Stimulated activated CD8-positive, alpha-beta memory T cell treated with anti-CD3 and anti-CD28 coated beads, Interleukin-12 subunit alpha, Interleukin-12 subunit beta, amount 100 ng/mL, for 24 hours (primary cell): ENCODE results near the gene TUBG1.
"Not testable (repeated sequence)": the region's sequence is repeated elsewhere in the genome, so short reads cannot be mapped to it uniquely, and the experiment has no call there.

Experiments used
- DNase-seq: peaks from one replicate; pipeline ENCODE4 v3.0.0-alpha.2; 2020; ENCODE audit errors: extremely low read depth

TUBG1 gene

GRCh38 chr17:42623732-42624596 lies 14.5 kb downstream of the TUBG1 start:
- no peak for DNase-seq

- DNase-seq, result not testable (repeated sequence)
Observed at GRCh38 chr17:42627032-42627764, 17.7 kb downstream of the TUBG1 start.

- no peak for DNase-seq
Observed at GRCh38 chr17:42629411-42630009, 20.0 kb downstream of the TUBG1 start.

DNA sequence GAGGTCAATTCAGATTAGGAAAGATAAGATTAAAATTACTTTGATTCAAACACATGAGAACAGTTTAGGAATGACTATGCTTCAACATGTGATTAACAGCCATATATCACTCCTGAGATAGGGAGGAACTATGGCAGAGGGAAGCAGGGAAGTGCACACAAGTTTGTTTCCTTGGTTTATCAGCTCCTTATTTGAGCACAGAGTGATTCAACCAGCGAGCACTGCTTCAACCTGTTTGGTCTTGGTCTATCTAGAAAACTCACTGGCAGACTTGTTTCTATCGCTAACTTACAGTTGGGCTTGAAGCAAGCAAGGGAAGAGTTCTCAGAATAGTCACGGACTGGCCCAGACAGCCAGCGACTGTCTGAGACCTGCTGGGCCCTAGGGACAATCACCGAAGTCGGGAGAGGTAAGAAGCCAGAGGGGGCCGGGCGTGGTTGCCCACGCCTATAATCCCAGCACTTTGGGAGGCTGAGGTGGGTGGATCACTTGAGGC lies 23.5 kb downstream of the TUBG1 start:
- no peak for DNase-seq

DNA sequence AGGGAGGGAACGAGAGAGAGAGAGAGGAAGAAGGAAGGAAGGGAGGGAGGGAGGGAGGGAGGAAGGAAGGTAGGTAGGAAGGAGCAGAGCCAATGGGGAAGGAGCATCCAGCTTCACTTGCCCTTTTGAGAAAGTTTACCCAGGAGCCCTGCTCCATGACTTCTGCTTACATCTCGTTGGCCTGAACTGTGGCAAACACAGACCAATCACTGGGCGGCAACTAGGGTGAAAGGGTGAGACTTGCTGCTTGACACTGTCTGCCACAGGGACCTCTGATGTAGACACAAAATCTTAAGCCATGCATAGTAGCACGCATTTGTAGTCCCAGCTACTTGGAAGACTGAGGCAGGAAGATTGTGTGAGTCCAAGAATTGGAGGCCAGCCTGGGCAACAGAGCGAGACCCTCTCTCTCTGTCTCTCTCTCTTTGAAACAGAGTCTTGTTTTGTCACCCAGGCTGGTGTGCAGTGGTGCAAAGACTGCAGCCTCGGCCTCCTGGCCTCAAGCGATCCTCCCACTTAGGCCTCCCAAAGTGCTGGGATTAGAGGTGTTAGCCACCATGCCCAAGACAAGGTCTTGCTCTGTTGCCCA lies 30.1 kb downstream of the TUBG1 start:
- no peak for DNase-seq

DNA sequence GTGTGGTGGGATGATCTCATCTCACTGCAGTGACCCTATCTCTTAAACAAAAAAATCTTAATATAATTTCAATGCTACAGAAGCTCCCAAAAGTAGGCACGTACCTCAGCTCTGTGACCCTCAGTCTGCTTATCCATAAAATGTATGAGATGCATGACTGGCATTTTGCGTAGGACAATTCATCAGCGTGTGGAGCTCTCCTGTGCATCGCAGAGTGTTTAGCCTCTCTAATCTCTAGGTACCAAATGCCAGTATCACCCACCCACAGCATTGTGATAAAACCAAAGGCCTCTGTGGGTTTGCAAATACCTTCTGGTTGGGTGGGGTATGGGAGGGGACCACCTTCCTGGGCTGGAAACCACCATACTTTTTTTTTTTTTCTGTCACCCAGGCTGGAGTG lies 30.6 kb downstream of the TUBG1 start:
- no peak for DNase-seq

- DNase-seq, result no peak
Observed at GRCh38 chr17:42642336-42642735, 32.9 kb downstream of the TUBG1 start.

GRCh38 chr17:42647778-42648177 lies 38.3 kb downstream of the TUBG1 start:
- no peak for DNase-seq

- no peak for DNase-seq
Observed at GRCh38 chr17:42651392-42651791, 41.9 kb downstream of the TUBG1 start.

DNA sequence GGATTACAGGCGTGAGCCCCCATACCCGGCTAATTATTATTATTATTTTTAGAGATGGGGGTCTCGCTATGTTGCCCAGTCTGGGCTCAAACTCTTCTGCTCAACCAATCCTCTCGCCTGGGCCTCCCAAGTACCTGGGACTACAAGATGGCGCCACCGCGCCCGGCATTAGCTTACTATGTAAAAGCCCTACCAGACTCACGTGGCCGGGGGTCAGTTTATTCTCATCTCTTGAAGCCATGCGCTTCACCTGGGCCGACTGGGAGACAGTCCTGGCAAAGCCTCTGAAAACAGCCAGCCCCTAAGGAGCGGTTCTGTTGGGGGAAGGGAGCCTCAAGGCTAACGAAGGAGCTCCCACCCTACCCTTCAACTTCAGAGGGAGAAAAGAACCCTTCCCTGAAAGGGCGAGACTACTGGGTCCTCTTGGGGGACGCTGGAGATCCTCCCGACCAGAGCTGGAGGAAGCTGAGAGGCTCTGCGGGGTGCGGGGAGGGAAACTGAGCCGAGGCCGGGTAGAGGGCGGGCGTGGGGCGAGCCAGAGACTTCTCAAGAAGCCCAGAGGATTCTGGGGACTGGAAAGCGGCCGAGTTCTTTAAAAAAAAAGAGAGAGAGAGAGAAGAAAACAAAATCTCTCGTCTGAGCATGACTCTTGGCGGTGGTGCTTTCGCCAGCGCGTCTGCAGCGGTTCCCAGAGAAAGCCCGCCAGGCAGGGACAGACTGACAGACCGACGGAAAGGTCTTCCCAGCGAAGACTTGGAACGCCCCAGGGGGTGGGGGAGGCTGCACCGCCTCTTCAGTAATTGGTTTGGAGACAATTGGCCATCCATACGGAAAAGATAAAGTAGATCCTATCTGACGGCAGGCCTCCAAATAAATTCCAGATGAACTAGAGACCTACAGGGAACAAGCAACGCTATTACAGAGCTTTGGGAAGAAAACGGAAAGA lies 44.0 kb downstream of the TUBG1 start:
- no peak for DNase-seq

DNA sequence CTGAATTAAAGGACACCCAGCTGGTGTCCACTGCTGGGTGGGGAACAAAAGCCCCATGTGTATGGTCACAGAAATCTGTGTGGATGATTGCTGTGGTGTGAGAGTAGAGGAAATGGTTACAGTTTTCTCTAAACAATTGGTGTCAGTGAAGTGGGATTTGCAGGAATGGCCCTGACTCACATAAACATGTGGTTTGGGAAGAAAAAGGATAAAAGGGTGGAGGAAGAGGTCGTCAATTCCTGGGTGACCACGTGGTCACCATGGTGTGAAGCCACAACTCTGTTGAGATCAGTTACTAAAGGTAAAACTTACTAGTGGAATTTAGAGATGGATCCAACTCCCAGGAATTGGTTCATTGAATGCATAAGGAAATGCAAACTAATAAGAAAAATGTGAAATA lies 46.0 kb downstream of the TUBG1 start:
- no peak for DNase-seq

- DNase-seq, result no peak
Observed at GRCh38 chr17:42657824-42658588, 48.5 kb downstream of the TUBG1 start.

GRCh38 chr17:42659079-42659931 lies 49.8 kb downstream of the TUBG1 start, which contains the start of gene TUBG2:
Gene TUBG2, plus strand, starts transcription at chr17:42659284. Its CDS starts 220 bp downstream, at chr17:42659504.
- peak; percentile 61 for DNase-seq

- DNase-seq, result not testable (repeated sequence)
Observed at GRCh38 chr17:42659932-42660274, 50.4 kb downstream of the TUBG1 start.

- DNase-seq, result no peak
Observed at GRCh38 chr17:42660692-42661345, 51.3 kb downstream of the TUBG1 start.
